ENCODE results near the gene MSRB3.

GRCh38 chr12:65302891-65303290, 24.4 kb downstream of the MSRB3 start:
- TF ChIP-seq CTCF (IDR thresholded peaks at IDR 0.05; ENCODE audit: poor library complexity): no peak
- TF ChIP-seq EZH2 (IDR thresholded peaks at IDR 0.05; ENCODE audit: borderline replicate concordance): no peak
- TF ChIP-seq EZH2phosphoT487 (IDR thresholded peaks at IDR 0.05; ENCODE audit: low read depth, severe bottlenecking, unreplicated experiment): no peak

Data from hepatocyte (in vitro differentiated cells).